NCI-H2029 (cell line): ENCODE results near the gene THRB.

Experiments used
- DNase-seq: peaks from one replicate; lab custom pipeline; 2025; lab: John Stamatoyannopoulos, UW

Gene THRB

DNA sequence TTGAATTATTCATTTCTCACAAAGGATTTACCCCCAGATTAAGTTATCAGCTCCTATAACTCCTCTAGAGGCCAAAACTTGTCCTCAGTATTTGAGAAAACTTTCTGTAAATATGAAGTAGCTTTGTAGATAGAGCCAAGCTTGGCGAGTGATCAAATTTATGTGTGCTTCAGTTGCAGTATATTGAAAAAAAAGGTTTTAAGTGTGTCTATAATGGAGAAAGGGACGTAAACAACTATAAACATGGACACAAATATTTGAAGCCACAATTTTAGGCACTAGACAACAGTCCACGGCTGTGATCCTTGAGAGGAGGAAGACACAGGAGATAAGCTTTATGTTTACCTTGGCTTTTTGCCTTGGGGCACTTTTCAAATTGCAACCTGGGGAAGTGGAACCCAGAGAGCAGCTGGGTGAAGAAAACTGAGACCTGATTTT lies 118.7 kb downstream of the THRB start:
- no peak for DNase-seq

GRCh38 chr3:24374801-24375200 lies 119.8 kb downstream of the THRB start:
- DNase-seq = no peak

GRCh38 chr3:24373198-24373959 lies 121.3 kb downstream of the THRB start:
- no peak for DNase-seq

DNA sequence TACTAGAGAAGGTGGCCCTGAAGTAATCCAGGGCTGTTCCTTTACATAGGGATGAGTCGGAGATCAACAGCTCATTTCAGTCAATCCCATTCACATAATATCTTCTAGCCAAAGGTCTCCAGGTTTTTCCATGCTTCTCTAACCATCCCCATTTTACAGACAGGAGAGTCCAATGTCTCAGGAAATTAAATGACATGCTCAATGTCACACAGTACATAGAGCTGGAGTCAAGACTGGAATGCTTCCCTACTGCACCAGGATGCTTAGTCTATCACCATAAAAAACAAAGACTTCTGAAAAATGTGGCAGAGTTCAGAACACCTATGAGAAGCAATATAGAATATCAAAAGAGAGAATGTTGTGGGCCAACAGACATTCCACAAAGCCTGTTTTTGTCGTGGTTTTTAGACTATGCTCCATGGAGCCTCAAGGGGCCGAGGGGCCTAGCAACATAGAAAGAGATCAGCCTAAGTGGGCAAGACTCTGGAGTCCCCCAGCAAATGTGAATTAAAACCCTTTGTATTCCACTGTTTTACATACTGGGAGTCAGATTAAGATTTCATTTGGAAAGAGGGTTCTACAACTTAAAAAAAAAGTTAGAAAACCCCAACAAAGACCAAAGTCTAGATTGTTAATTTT lies 122.0 kb downstream of the THRB start:
- DNase-seq = no peak

DNA sequence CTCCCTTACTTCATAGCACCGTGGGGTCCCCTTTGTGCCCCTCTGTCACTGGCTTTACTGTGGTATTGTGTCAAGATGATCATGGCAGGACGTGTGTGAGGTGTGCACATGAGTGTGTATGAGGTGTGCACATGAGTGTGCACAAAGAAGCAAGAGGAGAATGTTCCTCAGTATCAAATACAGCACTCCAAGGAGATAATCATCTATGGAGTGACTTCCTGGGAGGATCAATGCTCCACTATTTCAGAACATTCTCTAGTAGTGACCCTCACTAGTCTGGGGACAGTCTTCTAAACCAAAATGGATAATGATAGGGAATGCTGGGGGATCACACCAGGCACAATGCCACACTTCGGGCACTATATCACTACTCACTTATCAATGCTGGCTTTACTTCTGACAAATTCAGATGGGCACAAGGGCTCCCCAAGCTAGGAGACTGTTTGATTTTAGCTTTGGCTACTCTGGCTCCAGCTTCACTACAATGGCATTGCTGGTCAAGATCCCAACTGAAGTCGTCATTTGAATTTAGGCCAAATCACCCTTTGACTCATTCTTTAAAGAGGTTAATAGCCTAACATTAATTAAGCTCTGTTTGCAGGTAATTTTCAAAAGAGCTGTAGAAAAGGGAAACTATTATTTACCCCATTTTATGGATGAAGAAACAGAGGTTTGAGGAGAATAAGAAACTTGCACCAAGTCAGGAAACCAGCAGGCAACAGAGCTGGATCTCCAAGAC lies 124.1 kb downstream of the THRB start:
- no peak for DNase-seq

GRCh38 chr3:24368605-24369004 lies 126.0 kb downstream of the THRB start:
- DNase-seq = no peak

DNA sequence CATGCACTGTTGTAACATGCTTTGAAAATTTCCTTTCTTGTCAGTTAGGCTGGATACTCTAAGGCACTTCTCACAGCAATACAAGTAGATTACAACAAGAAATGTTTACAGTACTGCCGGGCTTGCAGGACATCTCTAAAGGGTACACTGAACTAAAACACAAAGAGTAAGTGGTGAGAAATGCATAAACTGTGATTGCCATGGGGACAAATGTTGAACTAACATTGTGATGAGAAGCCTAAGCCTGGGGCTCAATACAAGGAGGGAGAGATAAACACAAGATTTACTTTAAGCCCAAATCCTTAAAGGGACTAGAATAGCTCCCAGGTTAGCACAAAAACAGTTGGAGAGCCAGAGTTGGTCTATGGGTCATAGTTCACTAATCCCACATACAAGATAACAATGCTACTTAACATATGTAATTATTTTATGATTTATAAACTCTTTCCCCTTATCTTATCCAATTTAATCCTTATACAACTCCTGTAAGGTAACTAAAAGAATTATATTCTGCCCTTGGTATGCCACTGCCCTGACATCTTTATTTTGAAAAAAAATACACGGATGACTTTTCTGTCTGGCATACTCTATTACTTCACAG lies 126.9 kb downstream of the THRB start:
- no peak for DNase-seq

- no peak for DNase-seq
Measured at GRCh38 chr3:24367216-24367615, 127.4 kb downstream of the THRB start.

- DNase-seq = no peak
Measured at GRCh38 chr3:24365168-24365567, 129.5 kb downstream of the THRB start.

- DNase-seq = no peak
Measured at GRCh38 chr3:24364359-24364758, 130.3 kb downstream of the THRB start.

GRCh38 chr3:24363242-24363641 lies 131.4 kb downstream of the THRB start:
- DNase-seq = no peak

DNA sequence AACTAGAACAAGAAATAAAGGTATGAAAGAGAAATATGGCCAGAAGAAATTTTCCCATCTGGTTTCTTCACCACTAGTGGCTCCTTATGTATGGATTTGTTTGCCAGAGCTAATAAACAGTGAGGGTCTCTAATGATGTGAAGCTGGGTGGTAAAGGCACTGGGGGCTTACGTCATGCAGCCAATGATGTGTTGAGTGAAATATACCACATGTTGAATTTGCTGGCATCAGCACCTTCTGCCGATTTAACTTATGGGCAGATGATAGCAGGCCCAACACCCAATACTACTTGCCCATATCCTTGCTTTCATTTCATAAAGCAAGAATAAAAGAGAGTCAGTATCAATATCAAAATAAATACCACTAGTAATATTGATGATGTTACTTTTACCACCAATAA lies 133.0 kb downstream of the THRB start:
- DNase-seq = no peak

- DNase-seq = no peak
Measured at GRCh38 chr3:24360957-24361356, 133.7 kb downstream of the THRB start.

GRCh38 chr3:24359645-24360462 lies 134.8 kb downstream of the THRB start:
- no peak for DNase-seq

- DNase-seq = no peak
Measured at GRCh38 chr3:24359102-24359501, 135.5 kb downstream of the THRB start.

DNA sequence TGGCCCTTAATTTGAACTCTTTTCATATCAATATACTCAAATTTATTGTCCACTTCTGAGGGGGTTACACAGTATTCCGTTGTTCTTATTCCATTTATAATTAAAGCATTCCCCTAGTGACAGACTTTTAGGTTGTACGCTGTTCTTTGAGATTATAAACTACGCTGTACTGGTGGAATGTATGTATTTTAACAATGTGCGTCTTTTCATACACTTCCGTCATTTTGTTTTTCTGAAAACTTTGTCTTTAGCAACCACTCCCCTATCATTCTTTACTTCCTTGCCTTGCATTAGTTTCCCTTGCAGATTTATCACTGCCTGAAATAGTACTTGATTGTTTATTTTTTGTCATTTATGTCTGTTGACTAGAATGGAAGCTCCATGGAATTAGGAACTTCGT lies 137.0 kb downstream of the THRB start:
- no peak for DNase-seq

- DNase-seq = no peak
Measured at GRCh38 chr3:24355806-24356205, 138.8 kb downstream of the THRB start.

DNA sequence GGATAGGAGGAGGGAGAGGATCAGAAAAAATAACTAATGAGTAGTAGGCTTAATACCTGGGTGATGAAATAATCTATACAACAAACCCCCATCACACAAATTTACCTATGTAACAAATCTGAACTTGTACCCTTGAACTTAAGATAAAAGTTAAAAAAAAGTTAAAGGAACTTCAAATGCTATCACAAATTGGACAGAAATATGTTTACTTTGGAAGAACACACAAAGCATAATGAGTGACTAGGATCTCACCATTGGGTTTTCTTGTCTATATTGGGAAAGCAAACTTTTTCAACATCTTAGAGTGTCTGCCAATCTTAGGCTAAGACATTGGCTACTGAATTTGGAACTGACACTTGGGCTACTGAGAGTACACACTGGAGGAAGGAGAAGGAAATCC lies 140.4 kb downstream of the THRB start:
- DNase-seq = no peak

DNA sequence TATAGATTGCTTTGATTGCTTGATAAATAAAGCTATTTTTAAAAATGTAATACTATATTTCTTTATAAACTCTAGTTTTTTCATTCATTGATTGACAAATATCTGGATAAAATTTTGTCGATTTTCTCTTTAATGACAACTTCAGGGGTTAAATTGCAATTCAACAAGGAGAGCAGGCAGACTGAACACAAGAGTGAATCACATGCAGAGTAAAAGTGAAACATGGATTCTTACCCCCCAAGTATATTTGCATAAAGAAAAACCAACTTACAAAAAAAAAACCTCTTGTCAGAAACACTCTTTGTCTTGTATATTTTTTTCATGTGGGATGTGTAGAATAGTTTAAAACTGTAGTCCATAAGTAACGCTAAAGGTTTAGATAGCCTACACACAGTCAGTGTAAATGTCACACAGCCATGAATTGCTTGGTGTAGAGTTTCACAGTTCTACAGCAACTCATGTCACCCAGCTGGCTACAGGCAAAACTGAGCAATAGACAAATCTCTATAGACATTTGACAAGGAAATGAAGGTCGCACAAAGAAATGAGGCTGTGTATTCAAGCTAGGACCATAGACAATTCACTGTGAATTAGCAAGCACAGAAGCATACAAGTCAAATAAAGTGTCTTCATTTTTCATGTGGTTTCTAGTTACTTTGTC lies 141.6 kb downstream of the THRB start:
- no peak for DNase-seq

DNA sequence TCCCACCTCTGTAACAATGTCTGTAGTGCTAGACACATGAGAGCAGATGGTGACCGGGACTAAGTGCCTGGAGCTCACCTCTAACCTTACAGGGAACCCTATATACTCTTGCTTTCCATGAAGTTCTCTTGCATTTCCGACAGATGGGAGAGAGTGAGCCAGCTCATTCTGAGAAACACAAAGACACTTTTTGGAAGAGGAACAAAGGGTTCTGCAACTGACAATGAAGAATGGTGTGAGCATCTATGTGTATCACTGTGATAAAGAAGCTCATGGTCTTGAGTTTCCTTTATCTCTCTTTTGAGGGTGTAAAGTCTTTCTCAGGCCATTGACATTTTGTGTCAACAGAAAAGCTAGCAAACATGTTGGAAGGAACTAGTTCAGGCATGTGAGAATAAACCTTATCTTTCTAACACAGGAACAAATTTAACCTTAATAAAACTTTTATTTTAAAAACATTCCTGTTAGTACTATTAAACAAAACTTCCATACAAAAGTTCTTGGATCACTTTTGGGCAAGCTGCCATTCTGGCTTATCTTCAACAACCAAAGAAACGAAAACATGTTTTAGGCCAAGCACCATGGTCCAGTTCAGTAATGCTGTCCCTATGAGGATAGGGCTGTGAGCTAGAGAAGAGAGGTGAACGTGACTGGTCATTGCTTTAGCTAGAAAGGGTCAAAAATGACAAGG lies 142.7 kb downstream of the THRB start:
- no peak for DNase-seq
